Hepatocyte (in vitro differentiated cells): ENCODE measurements around the gene NPAS3.

Source experiments
- EZH2phosphoT487 ChIP-seq: fragments of 200-600 bp; sonication (generic); IDR thresholded peaks from one replicate; pipeline ENCODE4 v1.6.1; 2018; ENCODE audit warnings: antibody characterized with exemption, mild to moderate bottlenecking, low read depth, moderate library complexity; ENCODE audit not compliant: unreplicated experiment, severe bottlenecking
- TF ChIP-seq, protein P1 (sequence below): fragments of 200-600 bp; sonication (generic); IDR thresholded peaks from 2 replicates; pipeline ENCODE4 v1.5.1; 2016; ENCODE audit warnings: antibody characterized with exemption, mild to moderate bottlenecking; ENCODE audit not compliant: poor library complexity

DNA sequence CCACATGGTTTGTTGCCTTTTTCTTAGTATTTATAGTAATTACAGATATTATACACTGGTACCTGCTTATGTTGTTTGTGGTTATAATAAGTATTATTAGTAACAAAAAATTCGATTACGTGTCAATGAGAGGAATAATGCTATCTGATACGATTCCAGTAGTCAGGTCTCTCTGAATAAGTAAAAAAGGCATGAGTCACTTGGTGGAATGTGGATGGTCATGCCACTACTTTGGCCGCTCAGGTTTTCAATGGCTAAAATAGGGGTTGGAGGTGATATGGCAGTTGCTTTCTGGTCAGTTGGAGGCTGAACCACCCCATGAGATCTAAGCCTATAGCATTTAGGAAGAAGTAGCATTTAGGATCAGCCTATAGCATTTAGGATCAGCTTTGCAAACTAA, 255.9 kb downstream of the NPAS3 start:
- TF ChIP-seq, protein P1, sequence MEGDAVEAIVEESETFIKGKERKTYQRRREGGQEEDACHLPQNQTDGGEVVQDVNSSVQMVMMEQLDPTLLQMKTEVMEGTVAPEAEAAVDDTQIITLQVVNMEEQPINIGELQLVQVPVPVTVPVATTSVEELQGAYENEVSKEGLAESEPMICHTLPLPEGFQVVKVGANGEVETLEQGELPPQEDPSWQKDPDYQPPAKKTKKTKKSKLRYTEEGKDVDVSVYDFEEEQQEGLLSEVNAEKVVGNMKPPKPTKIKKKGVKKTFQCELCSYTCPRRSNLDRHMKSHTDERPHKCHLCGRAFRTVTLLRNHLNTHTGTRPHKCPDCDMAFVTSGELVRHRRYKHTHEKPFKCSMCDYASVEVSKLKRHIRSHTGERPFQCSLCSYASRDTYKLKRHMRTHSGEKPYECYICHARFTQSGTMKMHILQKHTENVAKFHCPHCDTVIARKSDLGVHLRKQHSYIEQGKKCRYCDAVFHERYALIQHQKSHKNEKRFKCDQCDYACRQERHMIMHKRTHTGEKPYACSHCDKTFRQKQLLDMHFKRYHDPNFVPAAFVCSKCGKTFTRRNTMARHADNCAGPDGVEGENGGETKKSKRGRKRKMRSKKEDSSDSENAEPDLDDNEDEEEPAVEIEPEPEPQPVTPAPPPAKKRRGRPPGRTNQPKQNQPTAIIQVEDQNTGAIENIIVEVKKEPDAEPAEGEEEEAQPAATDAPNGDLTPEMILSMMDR, result no peak
- no peak for TF ChIP-seq EZH2phosphoT487
